ENCODE measurements around the gene GZMB. TPM values are rescaled to one million over a fixed set of nuclear protein-coding genes. Genes with fewer than 3 reads are reported as not detected.

The GZMB gene
- total RNA-seq, 1 experiment from 2014 or later: not detected

DNA sequence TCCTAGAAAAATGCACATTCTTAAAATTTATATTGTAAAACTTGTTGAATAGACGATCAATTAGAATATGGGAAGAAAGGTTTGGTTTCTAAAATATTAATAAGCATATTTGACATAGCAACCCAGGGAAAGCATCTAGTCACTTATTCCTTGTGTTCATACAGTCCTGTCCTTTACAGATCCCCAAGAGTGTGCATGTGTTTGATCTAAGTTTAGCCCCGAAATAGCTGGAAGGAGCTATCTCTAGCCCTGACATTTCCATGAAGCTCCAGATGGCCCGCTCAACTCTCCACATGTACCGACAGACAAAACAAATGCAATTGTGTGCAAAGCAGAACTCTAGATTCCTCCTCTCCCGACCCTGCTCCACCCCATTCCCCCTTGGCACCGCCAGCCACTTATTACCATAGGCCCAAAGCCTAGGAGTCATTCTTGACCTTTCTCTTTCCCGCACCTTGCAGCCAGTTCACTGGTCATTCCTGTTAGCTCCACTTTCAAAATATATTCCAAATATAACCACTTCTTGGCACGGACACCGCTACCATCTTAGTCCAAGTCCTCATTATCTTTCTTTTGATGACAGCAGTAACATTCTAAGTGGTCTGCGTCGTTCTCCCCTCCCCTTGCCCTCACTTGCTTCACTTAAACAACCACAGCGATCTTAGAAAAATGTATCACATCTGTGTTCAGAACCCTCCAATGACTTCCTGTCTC is 45.4 kb upstream of the GZMB start:
- Mint-ChIP-seq H3K4me1 (peaks cover 3% of the 10 kb centered on the region in 2 experiments), H3K36me3 (ENCODE audit: insufficient read depth in 1 of 3, low read depth in 3 of 3) (no peaks in the 10 kb centered on the region), H3K27ac (no peak overlapping the region), H3K27me3 (ENCODE audit: low read depth) (peaks cover 15% of the 10 kb centered on the region), H3K4me3 (no peak overlapping the region), H3K9me3 (peaks cover 0 to 7% of the 10 kb centered on the region in 2 experiments; a peak in 1 of 5 replicates)
- no peak overlapping the region for H3K14ac ChIP-seq (ENCODE audit: insufficient read depth, low read length)
- no peaks in the 10 kb centered on the region for H3K79me1 ChIP-seq (ENCODE audit: insufficient read depth, low read depth, low read length, poor library complexity, severe bottlenecking)
- H2BK20ac ChIP-seq (ENCODE audit: low read depth, low read length, poor library complexity, severe bottlenecking): no peak overlapping the region
- H3K4ac ChIP-seq (ENCODE audit: low read depth, low read length): no peak overlapping the region
- TF ChIP-seq, protein P1, sequence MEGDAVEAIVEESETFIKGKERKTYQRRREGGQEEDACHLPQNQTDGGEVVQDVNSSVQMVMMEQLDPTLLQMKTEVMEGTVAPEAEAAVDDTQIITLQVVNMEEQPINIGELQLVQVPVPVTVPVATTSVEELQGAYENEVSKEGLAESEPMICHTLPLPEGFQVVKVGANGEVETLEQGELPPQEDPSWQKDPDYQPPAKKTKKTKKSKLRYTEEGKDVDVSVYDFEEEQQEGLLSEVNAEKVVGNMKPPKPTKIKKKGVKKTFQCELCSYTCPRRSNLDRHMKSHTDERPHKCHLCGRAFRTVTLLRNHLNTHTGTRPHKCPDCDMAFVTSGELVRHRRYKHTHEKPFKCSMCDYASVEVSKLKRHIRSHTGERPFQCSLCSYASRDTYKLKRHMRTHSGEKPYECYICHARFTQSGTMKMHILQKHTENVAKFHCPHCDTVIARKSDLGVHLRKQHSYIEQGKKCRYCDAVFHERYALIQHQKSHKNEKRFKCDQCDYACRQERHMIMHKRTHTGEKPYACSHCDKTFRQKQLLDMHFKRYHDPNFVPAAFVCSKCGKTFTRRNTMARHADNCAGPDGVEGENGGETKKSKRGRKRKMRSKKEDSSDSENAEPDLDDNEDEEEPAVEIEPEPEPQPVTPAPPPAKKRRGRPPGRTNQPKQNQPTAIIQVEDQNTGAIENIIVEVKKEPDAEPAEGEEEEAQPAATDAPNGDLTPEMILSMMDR (conservative IDR thresholded peaks at IDR 0.05): peak; percentile 12; the same call in 2 of the 3 replicates
- no CpG with 5 or more reads among the region's 12 CpGs for WGBS (ENCODE audit: extremely low coverage, insufficient read length, low lambda C conversion rate)
- no peak for DNase-seq
- no peaks in the 10 kb centered on the region for H3K23me2 ChIP-seq (ENCODE audit: insufficient read length, low read depth, low read length, poor library complexity, severe bottlenecking)
- H4K8ac ChIP-seq (replicated peaks; ENCODE audit: insufficient read length, low read depth, low read length): no peak overlapping the region
- no peak overlapping the region for H3K9ac ChIP-seq (ENCODE audit: extremely low read depth, insufficient read length, low read length)
- no peaks in the 10 kb centered on the region for H4K20me1 ChIP-seq (ENCODE audit: control insufficient read depth, insufficient read depth, insufficient read length)
- no peak overlapping the region for H4K91ac ChIP-seq (ENCODE audit: insufficient read length, low read depth, low read length)
- no peak overlapping the region for H3K27ac ChIP-seq (ENCODE audit: insufficient read length, low read depth, low read length)
- no peak overlapping the region for H4K5ac ChIP-seq (ENCODE audit: insufficient read length, low read depth, low read length)
- H3K56ac ChIP-seq (ENCODE audit: insufficient read length, low read depth, low read length): no peak overlapping the region
- no peaks in the 10 kb centered on the region for H3K4me1 ChIP-seq (ENCODE audit: insufficient read depth, low read length)
- no peak overlapping the region for H3K23ac ChIP-seq (ENCODE audit: insufficient read length, low read depth, low read length)
- no peak overlapping the region for H2AK5ac ChIP-seq (ENCODE audit: insufficient read length, low read length)
- H2AFZ ChIP-seq (ENCODE audit: low read length): no peak overlapping the region
- no peak overlapping the region for H3K18ac ChIP-seq (ENCODE audit: insufficient read length, low read depth, low read length)
- H3K9me3 ChIP-seq (ENCODE audit: control insufficient read depth, low read depth, low read length): no peaks in the 10 kb centered on the region
- no peaks in the 10 kb centered on the region for H3K79me2 ChIP-seq (ENCODE audit: insufficient read depth, low read length)
- no peak overlapping the region for H2BK120ac ChIP-seq (ENCODE audit: low read depth, low read length, poor library complexity, severe bottlenecking)
- no peaks in the 10 kb centered on the region for H3K27me3 ChIP-seq (ENCODE audit: insufficient read depth, low read length)
- H2BK5ac ChIP-seq (ENCODE audit: insufficient read length, low read length): no peak overlapping the region
- H2BK12ac ChIP-seq (ENCODE audit: insufficient read length, low read depth, low read length): no peak overlapping the region
- H3T11ph ChIP-seq (ENCODE audit: low read length): no peak overlapping the region
- H2BK15ac ChIP-seq (ENCODE audit: low read depth, low read length): no peak overlapping the region
- no peak overlapping the region for H3K4me2 ChIP-seq (ENCODE audit: insufficient read depth, insufficient read length, low read length)

All from H9 (cell line).